Activated T-helper 1 cell treated with anti-CD3 and anti-CD28 coated beads, Interleukin-2, amount 50 U/mL, for 16 hours (primary cell): ENCODE measurements around the gene LRRC46.

ENCODE experiments used
- DNase-seq, 2 donors: peaks; one replicate each; pipeline ENCODE4 v3.0.0-alpha.2; 2020; ENCODE audit warnings: low read depth in 1 of 2, low spot score in 1 of 2

The LRRC46 gene

DNA sequence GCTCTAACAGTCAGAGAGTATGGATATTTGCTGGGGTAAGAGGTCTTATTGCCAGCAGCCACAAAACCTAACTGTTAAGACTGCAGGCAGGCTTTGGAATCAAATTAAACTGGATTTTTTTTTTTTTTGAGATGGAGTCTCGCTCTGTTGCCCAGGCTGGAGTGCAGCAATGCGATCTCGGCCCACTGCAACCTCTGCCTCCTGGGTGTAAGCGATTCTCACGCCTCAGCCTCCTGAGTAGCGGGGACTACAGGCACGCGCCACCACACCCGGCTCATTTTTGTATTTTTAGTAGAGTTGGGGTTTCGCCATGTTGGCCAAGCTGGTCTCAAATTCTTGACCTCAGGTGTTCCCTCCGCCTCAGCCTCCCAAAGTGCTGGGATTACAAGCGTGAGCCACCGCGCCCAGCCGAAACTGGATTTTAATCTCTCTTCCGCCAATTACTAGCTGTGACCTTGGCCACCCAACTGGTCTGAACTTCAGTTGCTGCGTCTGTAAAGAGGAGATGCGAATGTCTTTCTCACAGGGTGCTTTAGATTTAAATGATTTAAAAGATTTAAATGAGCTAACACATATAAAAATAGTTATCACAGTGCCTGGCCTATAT, 971 bp upstream of the LRRC46 start:
- no peak for DNase-seq

DNA sequence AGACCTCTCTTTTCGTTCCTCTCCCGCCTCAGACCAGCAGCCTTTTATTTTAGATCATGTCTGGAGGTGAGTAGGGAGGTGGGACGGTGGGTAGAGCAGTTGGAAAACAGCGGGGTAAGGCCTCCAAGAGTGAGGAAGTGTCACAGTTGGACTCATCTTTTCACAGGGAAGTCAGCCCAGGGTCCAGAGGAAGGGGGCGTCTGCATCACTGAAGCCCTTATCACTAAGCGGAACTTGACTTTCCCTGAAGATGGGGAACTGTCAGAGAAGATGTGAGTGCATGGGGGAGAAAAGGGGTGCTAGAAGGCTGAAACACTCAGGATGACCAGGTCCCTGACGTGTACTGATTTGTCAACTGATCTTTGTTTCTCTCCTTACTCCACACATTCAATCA, 461 bp downstream of the LRRC46 start:
- no peak for DNase-seq

DNA sequence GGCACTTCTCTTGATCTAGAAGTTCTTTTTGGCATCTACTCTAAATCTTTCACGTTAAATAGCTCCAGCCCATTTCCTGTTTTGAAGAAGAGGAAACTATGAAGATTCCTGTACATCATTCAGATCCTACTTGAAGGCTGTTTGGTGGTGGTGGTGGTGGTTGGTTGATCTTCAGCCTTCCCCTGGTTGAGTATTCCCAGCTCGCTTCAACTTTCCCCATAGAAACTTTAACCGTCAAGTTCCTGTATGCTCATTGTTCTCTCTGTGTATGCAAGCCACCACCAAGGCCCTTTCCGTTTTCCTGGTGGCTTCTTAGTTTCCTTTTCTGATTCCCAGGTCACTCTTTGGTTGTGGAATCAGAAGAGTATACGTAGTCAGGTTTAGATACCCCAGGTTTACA, 3.3 kb downstream of the LRRC46 start:
- DNase-seq: no peak

DNA sequence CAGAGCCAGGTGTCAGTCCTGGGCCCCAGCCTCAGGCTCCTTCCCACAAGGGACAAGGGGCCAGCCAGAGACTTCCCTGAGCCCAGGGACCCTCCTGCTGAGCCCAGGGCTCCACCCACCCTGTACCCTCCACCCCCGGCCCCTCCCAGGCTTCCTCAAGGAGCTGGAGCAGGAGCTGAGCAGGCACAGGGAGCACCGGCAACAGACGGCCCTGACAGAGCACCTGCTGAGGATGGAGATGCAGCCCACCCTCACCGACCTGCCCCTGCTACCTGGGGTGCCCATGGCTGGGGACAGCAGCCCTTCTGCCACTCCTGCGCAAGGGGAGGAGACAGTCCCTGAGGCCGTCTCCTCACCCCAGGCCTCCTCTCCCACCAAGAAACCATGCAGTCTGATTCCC, 5.1 kb downstream of the LRRC46 start:
- DNase-seq: no peak

DNA sequence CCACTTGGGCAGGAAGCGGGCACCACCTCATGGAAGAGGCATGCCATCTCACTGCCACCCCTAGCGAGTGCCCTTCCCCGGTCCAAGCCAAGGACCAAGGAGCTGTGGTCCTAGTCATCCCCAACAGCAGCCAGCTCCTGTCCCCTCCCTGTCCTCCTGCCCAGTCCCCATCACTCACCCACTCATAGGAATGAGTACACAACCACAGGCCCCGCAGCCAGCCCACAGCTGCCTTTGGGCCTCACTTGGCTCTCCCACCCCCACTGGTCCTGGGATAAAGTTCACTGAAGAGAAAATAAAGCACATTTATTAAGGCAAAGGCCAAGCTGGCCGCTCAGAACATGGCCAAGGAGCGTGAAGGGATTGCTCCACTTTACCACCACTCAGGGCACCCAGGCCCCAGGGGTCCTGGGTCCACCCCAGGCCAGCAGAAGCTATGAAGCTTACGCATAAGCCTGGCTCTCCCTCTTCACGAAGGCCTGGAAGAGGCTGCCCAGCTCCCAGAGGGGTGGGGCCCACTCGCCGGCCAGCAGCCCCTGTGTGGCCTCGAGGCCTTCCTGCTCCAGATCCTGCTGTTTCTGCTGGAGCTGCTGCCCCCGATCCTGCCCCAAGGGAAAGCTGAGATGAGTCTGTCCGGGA, 6.0 kb downstream of the LRRC46 start:
- no peak for DNase-seq

DNA sequence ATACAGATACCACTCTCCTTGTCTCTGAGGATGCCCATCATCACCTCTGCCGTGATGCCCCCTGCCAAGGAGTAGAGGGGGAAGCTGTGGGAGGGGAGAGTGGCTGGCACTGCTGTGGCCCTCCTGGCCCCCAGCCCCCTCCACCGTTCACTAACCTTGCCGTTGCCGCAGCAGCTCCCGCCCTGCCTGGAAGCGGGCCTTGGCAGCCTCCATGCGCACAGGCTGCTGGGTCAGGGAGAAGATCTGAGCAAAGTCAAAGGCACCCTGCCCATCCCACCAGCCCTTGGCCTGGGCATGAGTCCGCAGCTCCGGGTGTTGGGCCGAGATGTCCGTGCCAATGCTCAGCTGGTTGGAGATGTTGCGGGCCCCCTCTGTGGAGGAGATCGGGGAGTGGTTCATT, 7.2 kb downstream of the LRRC46 start:
- DNase-seq: no peak

DNA sequence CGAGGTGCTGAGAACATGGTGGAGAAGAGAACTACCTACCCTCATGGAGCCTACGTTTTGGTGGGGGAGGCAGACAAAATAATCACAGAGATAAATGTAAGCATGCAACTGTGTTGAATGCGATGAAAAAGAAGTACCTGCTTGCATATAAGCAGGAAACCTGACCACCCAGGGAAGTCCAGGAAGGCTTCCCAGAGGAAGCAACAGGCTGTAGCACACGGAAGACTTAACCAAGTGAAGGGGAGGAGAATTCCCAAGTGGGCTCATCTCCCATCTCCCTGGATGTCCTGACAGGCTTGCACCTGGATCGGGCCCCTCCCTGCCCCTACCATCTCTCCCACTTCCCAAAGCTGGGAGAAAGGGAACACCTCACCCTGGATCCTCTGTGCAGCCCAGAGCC, 7.6 kb downstream of the LRRC46 start:
- no peak for DNase-seq

DNA sequence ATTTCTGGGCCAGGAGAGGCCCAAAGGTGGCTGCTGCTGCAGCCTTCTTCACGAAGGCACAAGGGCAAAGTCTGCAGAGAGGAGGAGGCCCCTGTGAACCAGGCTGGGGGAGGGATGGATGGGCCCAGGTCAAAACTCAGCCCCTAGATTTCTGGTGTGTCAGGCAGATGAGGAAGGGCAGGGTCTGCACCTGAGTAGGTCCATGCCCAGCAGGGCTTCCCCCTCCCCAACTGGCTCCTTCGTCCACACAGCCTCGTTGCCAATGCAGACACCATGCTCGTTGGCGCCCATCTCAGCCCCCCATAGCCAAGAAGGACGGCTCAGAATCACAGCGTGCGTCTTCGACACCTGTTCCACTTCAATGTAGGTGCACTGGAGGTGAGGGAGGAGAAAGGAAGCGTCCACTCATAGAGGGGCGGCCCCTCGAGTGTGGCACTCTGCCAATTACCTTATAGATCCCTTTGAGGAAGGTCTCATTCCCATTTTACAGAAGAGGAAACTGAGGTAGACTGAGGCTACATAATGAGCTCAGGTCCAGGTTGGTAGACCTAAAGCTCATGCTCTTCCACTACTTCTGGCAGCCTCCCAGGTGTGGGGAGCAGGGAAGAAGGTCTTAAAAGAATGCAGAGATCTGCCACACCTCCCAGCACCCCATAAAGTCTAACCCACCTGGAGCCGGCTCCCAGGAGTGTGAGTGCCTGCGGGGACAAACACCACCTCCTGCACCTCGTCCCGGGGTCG, 8.7 kb downstream of the LRRC46 start:
- DNase-seq: no peak

DNA sequence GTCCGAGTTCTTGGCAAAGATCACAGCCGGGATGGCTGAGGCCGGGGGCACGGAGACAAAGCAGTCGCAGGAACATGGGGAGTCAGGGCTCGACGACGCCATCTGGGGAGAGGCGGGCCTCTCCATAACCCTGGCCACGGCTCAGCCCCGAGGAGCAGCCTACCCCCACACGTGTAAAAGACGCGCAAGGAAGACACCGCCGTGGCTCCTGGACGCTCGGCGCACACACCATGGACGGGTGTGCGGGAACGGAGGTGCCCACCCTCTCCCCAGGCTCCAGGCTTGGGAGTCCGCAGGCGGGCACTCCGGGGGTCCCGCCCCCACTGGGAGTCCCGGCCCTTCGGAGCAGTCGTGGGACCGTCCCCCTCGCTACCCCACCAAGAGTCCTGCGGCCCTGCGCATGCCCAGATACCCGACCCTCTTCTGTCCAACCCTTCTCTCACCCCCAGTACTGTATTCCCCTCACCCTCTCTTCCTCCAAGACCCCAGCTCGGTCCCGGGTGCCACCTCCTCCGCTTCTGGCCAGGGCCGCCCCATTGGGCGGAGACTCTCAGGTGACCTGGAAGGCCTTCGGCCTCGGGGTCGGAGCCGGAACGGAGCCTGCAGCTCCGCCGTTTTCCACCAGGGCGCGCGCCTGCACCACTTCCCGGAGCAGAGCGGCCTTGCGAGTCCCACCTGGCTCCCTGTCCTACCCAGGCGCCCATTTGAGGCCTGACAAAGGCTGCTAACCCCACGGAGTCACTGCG, 9.4 kb downstream of the LRRC46 start, which contains the start of gene SCRN2:
TSS of gene SCRN2 (minus strand) at position 532 of the 746 bp plus-strand sequence. CDS start at position 102, 430 bp downstream.
- DNase-seq: peak; percentile 74 to 80

DNA sequence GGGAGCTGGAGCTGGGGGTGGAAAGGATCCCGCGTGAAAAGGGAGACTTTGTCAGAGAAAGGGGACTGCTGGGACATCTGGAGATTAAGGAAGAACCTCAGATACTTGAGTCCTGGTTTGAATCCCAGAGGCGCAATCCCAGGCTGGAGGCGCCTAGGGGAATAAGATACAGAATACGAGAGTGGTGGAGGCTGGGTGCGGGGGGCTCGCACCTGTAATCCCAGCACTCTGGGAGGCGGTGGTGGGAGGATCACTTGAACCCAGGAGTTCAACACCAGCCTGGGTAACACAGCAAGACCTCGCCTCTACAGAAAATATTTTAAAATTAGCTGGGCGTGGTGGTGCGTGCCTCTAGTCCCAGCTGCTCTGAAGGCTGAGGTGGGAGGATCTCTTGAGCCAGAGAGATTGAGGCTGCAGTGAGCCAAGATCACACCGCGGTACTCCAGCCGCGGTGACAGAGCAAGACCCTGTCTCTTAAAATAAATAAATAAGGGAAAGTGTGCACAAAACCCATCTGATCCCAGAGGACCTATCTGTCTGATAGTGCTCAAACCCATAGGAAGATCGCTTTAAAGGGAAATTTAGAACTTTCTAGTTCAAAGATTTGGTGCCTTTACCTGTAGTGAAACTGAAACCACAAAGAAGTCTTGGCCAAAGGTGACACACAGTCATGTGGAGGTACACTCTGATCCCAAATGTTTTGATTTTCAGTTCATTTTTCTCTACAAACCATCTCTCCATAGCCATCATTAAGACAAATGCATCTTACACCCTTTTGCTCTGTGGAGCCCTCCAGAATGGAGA, 10.2 kb downstream of the LRRC46 start:
- no peak for DNase-seq

DNA sequence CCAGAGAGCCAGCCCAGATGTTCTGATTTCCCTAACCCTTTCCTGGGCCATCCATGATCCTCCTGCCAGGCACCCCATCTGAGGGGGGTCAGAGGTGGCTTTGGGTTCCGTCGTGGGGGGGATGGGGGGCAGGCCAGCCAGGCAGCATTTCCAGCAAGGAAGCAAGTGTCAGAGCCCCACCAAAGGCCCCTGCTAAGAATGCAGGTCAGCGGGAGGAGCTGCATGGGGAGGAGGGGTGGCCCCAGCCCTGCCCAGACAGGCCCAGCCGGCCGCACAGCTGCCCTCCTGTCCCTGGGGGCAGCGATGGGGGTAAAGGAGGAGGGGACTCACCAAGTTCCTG, 11.9 kb downstream of the LRRC46 start:
- no peak for DNase-seq

DNA sequence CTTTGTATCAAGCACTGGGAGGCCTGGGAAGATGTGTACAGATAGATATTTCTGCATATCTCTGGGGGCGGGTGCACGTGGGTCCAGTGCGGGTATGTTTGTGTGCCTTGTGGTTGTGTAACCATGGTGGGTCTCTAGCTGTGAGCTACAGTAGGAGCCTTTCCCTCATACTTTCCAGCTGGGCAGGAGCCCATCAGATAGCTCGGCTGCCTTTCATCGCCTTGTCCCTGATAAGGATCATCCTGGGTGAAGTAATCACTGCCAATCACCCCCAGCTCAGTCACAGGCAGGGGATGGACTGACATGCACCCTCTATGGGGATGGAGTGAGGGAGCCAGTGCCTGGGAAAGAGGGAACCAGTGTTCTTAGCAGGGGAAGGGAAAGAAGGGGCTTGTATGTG, 12.8 kb downstream of the LRRC46 start:
- DNase-seq: no peak

DNA sequence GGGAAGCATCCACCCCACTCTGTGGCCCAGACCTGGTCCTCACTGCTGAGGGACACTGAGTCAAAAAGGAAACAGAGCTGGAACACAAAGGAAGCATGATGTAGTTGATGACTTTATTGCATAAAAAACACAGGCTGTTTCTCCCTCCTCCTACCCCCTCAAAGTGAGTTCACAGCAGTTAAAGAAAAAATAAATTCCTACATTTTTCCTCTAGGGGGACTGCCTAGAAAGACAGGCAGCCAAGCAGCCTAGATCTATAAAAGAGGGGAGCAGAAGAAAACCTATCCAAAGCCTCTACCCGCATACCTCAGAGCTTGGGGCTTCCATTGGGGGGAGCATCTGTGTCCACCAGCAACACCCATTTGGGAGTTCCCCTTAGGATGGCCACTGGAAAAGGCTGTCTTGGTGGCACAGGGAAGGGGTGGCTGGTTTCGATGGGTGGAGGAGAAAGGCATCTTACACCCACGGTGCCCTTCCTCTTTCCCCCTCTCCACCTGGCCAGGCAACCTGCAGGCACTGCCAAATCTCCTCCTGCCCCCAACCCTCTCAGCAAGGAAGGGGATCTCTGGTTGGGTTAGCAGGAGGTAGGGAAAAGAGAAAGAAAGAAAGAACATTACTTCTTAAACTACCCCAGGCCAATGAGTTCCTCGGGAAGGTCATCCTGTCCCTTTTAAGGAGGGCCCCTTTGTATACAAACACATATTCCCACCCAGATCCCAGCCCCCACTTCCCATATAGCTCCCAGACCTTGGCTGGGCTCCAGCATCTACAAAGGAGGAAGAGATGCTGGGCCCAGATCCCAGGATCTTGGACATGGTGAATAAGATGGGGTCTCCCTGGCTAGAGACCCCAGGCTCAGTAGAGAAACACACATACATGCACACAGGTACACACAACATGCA, 13.6 kb downstream of the LRRC46 start:
- no peak for DNase-seq

DNA sequence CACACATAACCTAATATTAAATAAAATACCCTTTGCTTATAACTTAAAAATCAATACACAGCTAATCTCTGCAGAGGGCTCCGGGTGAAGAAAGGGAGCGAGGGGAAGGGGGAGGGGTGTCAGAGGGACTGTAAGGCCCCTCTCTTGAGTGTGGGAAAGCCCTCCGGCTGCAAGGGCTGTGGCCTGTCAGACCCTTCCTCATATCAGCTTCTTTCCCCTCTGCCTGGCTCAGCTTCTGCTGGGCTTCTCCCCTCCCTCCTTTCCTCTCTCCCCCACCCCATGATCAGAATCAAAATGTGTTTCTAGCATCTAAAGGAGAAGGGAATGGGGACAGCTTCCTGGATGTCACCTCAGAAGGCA, 14.2 kb downstream of the LRRC46 start:
- no peak for DNase-seq

DNA sequence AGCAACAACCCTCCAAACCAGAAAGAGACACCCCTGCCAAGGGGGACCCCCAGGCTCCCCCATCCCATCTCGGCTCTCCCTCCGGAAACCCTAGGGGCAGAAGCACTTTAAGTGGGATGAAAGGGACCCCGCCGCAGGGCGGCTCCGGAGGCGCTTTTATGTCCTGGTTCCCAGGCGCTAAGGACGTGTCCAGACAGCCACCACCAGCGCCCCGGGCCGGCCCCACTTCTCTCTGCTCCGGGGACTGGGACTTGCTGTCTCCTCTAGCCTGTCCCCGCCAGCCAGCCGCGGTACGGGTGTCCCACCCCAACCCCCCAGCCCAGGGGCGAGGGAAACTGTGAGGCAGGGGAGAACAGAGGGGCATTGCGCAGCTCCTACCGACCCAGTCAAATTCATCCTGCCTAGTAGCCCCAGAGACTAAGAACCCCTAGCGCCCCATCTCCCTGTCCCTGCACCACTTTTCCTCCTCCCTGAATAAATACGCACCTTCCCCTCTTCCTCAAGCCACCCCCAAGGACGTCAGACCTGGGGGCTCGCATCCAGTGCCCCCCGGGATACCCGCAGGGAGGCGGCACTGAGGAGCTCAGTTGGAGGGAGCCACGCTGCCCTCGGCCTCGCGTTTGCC, 15.4 kb downstream of the LRRC46 start:
- DNase-seq: no peak

DNA sequence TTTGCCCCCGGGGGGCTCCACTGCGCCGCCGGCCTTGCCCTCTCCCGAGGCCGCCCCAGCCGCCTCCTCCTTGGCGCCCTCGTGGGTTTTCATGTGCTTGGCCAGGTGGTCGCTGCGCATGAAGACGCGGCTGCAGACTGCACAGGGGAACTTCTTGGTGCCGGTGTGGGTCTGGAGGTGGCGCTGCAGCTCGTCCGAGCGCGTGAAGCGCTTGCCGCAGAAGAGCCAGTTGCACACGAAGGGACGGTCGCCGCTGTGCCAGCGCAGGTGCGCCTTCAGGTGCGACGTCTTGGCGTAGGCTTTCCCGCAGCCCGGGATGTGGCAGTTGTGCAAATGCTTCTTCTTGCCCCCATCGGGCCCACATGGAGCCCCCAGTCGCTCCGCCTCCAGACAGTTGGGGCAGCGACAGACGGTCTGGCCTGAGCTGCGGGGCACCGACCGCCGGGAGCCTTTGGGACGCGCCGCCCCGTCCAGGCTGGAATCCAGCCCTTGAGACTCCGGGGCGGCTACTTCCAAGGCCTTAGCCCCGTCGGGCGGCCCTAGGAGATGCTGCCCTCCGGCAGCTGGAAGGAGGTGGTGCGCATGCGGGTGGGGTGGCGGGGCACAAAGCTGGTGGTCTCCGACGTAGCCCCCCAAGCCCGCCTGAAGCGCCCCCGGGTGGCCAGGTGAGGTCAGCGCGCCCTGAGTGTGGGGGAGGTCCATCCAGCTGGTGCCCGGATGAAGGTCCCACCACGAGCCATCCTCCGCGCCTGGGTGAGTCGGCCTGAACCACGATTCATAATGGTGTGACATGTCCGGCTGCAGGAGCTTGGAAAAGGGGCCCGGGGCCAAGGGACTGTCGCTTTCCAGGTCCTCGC, 16.1 kb downstream of the LRRC46 start:
- DNase-seq: no peak

DNA sequence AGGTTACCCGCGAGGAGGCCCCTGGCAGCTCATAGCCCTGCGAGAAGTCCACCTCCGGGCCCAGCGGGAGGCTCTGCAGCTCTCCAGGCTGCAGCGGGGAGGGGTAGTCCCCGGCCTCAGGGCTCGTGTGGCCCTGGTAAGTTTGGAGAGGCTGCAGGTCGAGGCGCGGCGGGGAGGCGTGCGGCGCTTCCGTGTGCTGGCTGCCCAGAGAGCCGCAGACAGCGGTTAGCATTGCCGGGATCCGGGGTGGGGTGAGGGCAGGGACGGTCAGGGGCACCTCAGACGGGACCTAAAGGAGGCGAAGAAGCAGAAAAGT, 16.7 kb downstream of the LRRC46 start:
- DNase-seq: no peak

DNA sequence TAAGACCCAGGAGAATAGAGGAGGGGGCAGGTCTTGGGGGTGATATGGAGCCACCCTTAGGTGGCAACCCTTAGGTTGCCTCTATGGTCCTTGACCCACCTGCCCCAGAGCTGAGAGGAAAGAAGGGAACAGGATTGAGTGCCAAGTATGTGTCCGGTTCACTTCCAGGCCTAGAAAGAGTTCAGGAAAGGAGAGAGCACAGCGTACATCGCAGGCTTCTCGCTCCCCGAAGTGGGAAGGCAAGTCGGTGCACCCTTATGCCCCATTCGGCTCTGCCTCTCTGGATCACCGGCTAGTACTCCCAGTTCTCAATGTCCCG, 18.9 kb downstream of the LRRC46 start:
- no peak for DNase-seq
